Loucy (cell line): ENCODE results near the gene MTARC2.

Experiments
- EZH2phosphoT487 ChIP-seq: fragments of 200-600 bp; IDR thresholded peaks from 2 replicates; pipeline ENCODE4 v1.6.1; 2018; ENCODE audit warnings: antibody characterized with exemption, mild to moderate bottlenecking, moderate library complexity, borderline replicate concordance
- TF ChIP-seq, protein P1 (sequence below): fragments of 200-600 bp; sonication (generic); conservative IDR thresholded peaks from 2 replicates; pipeline ENCODE4 v1.5.1; 2014; ENCODE audit warnings: mild to moderate bottlenecking, antibody characterized with exemption, low read length

DNA sequence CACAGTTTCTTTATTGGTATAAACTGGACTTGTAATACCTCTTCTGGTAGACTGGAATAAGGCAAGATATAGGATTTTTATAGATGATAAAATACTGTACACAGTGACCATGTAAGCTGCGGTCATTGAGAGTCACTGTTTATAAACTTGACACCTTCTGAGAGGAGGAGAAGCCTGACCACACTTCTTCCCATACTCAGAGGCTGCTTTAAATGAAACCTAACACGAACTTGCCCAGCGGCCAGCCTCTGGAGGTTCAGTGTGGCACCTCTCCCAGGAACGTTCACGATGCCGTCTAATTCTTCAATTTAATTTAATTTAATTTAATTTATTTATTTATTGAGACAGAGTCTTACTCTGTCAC lies 61.0 kb downstream of the MTARC2 start:
- TF ChIP-seq, protein P1, sequence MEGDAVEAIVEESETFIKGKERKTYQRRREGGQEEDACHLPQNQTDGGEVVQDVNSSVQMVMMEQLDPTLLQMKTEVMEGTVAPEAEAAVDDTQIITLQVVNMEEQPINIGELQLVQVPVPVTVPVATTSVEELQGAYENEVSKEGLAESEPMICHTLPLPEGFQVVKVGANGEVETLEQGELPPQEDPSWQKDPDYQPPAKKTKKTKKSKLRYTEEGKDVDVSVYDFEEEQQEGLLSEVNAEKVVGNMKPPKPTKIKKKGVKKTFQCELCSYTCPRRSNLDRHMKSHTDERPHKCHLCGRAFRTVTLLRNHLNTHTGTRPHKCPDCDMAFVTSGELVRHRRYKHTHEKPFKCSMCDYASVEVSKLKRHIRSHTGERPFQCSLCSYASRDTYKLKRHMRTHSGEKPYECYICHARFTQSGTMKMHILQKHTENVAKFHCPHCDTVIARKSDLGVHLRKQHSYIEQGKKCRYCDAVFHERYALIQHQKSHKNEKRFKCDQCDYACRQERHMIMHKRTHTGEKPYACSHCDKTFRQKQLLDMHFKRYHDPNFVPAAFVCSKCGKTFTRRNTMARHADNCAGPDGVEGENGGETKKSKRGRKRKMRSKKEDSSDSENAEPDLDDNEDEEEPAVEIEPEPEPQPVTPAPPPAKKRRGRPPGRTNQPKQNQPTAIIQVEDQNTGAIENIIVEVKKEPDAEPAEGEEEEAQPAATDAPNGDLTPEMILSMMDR, result no peak
- no peak for TF ChIP-seq EZH2phosphoT487
